ENCODE data around the gene SPIN2A.

GRCh38 chrX:57119416-57119815 is 17.8 kb downstream of the SPIN2A start:
- TF ChIP-seq CTCF (conservative IDR thresholded peaks at IDR 0.05; ENCODE audit: low read length) (no peak), EZH2phosphoT487 (IDR thresholded peaks at IDR 0.05; ENCODE audit: borderline replicate concordance) (no peak)

Data from Loucy (cell line).